GM19328 (cell line): Measurements from ENCODE around the gene ZNF587B.
"Not testable (repeated sequence)": the region's sequence is repeated elsewhere in the genome, so short reads cannot be mapped to it uniquely, and the experiment has no call there.

Experiments used
- ATAC-seq: cut with Tn5 transposase; IDR thresholded peaks from one replicate; pipeline ENCODE4 v1.9.1; 2021; ENCODE audit warnings: mild to moderate bottlenecking, moderate library complexity; ENCODE audit not compliant: unreplicated experiment

The ZNF587B gene

GRCh38 chr19:57867868-57868492 lies 37.9 kb downstream of the ZNF587B start:
- ATAC-seq = no peak

GRCh38 chr19:57869655-57870054 lies 39.6 kb downstream of the ZNF587B start:
- ATAC-seq = not testable (repeated sequence)

GRCh38 chr19:57870225-57870624 lies 40.1 kb downstream of the ZNF587B start:
- ATAC-seq = no peak

GRCh38 chr19:57872450-57872849 lies 42.4 kb downstream of the ZNF587B start:
- no peak for ATAC-seq

GRCh38 chr19:57873883-57874799 lies 44.0 kb downstream of the ZNF587B start:
- not testable (repeated sequence) for ATAC-seq

GRCh38 chr19:57886046-57886445 lies 55.9 kb downstream of the ZNF587B start:
- ATAC-seq = no peak

GRCh38 chr19:57887195-57887941 lies 57.3 kb downstream of the ZNF587B start:
- ATAC-seq = no peak

- no peak for ATAC-seq
Observed at GRCh38 chr19:57888107-57888559, 58.0 kb downstream of the ZNF587B start.

GRCh38 chr19:57888560-57889231 lies 58.6 kb downstream of the ZNF587B start, which contains the start of gene ZNF814:
Gene ZNF814, minus strand, starts transcription at chr19:57889037. Its CDS starts 235 bp downstream, at chr19:57888802.
- ATAC-seq = peak; percentile 73

GRCh38 chr19:57890706-57891105 lies 60.6 kb downstream of the ZNF587B start:
- ATAC-seq = not testable (repeated sequence)
